Right lobe of liver (tissue), 6 donors: Measurements from ENCODE around the gene HDGFL2. TPM values are rescaled to one million over a fixed set of nuclear protein-coding genes. Genes with fewer than 3 reads are reported as not detected.
A peak's percentile ranks its signal among the peaks of the same experiment; 100 is the strongest.

Experiments
- ATAC-seq, 4 donors: fragments of 200-7000 bp; cut with Tn5 transposase; one replicate each; pipeline ENCODE4 v1.9.1; 2020; ENCODE audit warnings: mild to moderate bottlenecking in 4 of 4, moderate library complexity in 4 of 4
- DNase-seq, 3 donors: peaks; one replicate each; pipeline ENCODE4 v3.0.0-alpha.2; 2020
- H3K27ac ChIP-seq, 3 donors: fragments of 200-600 bp; one replicate each; pipeline ENCODE4 v1.8.0; 2022
- H3K27me3 ChIP-seq, 2 donors: fragments of 200-600 bp; one replicate each; pipeline ENCODE4 v1.8.0; 2022
- H3K36me3 ChIP-seq, 4 donors: fragments of 200-600 bp; sonication (generic) in 1 of 4; one replicate each; pipeline versions ENCODE4 v1.5.1 to v1.8.0; 2017 to 2022; ENCODE audit warnings: control low read depth in 1 of 4
- H3K4me1 ChIP-seq, 4 donors: fragments of 200-600 bp; sonication (generic) in 1 of 4; one replicate each; pipeline versions ENCODE4 v1.5.1 to v1.8.0; 2017 to 2022; ENCODE audit warnings: control low read depth in 1 of 4
- H3K4me3 ChIP-seq, 3 donors: fragments of 200-600 bp; one replicate each; pipeline ENCODE4 v1.8.0; 2022
- H3K9me3 ChIP-seq, 4 donors: fragments of 200-600 bp; sonication (generic) in 1 of 4; one replicate each; pipeline versions ENCODE4 v1.5.1 to v1.8.0; 2017 to 2022; ENCODE audit warnings: control low read depth in 1 of 4
- POLR2A ChIP-seq: fragments of 450-650 bp; IDR thresholded peaks from one replicate; pipeline ENCODE4 v1.6.1; 2017; ENCODE audit warnings: antibody characterized with exemption, mild to moderate bottlenecking
- WGBS: methylation state at CpG from one replicate; pipeline ENCODE4 v1.1.6; 2018; ENCODE audit warnings: low coverage, low lambda C conversion rate; ENCODE audit not compliant: insufficient coverage; ENCODE audit errors: missing lambda C conversion rate; 5-methylcytosine and 5-hydroxymethylcytosine counted together
- intact Hi-C, 2 donors: fragments of 100-400 bp; cut with DNase I; formaldehyde crosslinking; loops; one replicate each; pipeline versions ENCODE4 v1.11.2 to v1.14.1; 2022
- total RNA-seq, 6 experiments: library from RNA; depleted of rRNA in 2 of 6; stranded (reverse); fragments of >200 nt in 2 of 6; fragmentation: NEBNext Ultra II Directional in 3 of 6; extraction: Animal tissue kit (Norgen Biotek cat#: 25700) in 3 of 6; gene quantifications; one replicate each; pipeline versions ENCODE4 v1.1.0 to v1.2.4, GENCODE V29; 2016 to 2023
- TF ChIP-seq, protein P1 (sequence below), 4 donors: fragments of 200-600 bp in 3 of 4; fragments of 450-650 bp in 1 of 4; IDR thresholded peaks; one replicate each; pipeline versions ENCODE4 v1.5.1 to v1.8.0; 2016 to 2022; ENCODE audit warnings: antibody characterized with exemption in 4 of 4, mild to moderate bottlenecking in 2 of 4
- donor health status: DM: no; HTN: yes; CAD: no.
- donor health status: DM: no; HTN: no; CAD: no.
- donor health status: DM: no; HTN: no; CAD: no.
- donor health status: DM: no; HTN: yes; CAD: no.
- donor health status: DM: no; HTN: yes; CAD: no.

The HDGFL2 gene
- total RNA-seq, 6 experiments from 2014 or later, result 8.4 to 16.3 (median 14.0) TPM

DNA sequence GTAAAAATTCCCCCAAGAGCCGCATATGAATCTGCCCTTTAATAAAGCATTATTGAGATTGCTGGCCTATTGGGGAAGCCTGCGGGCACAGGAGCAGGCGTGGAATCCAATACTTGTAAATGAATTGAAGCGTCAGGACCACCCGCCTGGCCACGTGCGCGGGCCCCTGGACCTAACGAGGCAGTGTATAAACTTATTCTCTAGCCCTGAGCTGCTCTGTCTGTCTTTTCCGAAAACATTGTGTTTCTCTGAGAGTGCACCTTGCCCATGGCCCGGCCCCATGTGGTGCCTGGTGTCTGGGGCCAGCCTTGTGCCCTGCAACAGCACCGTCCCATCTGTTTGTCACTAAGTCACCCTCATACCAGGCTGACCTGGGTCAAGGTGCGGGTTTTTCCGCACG lies 28.9 kb upstream of the HDGFL2 start:
- Histone ChIP-seq H3K4me3 (no peak overlapping the region), H3K4me1 (peaks cover 0 to under 1% (median 0%) of the 10 kb centered on the region in 4 donors), H3K36me3 (peaks cover 9 to 37% (median 26%) of the 10 kb centered on the region in 4 donors), H3K9me3 (no peaks in the 10 kb centered on the region), H3K27ac (no peak overlapping the region), H3K27me3 (no peaks in the 10 kb centered on the region)
- intact Hi-C loops, result no loop called here
- ATAC-seq, result no peak
- TF ChIP-seq POLR2A, result no peak
- TF ChIP-seq, protein P1, sequence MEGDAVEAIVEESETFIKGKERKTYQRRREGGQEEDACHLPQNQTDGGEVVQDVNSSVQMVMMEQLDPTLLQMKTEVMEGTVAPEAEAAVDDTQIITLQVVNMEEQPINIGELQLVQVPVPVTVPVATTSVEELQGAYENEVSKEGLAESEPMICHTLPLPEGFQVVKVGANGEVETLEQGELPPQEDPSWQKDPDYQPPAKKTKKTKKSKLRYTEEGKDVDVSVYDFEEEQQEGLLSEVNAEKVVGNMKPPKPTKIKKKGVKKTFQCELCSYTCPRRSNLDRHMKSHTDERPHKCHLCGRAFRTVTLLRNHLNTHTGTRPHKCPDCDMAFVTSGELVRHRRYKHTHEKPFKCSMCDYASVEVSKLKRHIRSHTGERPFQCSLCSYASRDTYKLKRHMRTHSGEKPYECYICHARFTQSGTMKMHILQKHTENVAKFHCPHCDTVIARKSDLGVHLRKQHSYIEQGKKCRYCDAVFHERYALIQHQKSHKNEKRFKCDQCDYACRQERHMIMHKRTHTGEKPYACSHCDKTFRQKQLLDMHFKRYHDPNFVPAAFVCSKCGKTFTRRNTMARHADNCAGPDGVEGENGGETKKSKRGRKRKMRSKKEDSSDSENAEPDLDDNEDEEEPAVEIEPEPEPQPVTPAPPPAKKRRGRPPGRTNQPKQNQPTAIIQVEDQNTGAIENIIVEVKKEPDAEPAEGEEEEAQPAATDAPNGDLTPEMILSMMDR (IDR thresholded peaks at IDR 0.05), result no peak
- 88% methylated on average over 9 of the region's 15 CpGs for WGBS
- DNase-seq, result no peak

DNA sequence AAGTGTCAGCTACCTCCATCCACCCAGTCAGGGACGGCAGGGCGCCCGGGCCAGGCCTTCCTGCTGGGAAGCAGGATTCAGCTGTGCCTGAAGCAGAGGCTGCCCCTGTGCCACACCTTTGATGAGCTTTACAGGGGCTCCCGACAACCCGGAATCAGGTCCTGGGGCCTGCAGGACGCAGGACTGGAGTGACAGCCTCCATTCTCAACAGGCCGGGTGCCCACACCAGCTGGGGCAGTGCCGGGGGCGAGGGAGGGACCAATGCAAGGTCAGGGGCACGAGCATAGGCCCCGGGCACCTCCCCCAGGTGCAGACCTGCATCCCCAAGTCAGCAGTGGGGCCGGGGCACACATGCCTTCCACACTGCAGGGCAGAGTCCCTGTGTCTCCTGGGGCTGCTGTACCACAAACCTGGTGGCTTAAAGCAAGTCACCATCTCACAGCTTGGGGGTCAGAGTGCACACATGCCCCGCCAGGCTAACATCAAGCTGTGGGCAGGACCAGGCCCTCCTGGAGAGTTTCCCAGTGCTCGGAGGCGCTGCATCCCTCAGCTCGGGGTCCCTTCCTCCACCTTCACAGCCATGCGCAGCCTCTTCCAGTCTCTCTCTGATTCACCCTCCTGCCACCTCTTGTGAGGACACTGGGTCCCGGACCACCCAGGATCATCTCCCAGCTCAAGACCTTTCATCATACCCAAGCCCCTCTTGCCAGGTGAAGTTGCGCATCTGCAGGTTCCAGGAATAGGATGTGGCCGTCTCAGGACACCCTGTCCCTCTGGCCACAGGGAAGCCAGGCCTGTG lies 27.9 kb upstream of the HDGFL2 start:
- H3K4me3 ChIP-seq, result no peak overlapping the region
- H3K36me3 ChIP-seq, result peaks cover 9 to 37% (median 27%) of the 10 kb centered on the region in 4 donors
- no peaks in the 10 kb centered on the region for H3K9me3 ChIP-seq
- intact Hi-C loops, result no loop called here
- H3K27ac ChIP-seq, result no peak overlapping the region
- ATAC-seq (no peak), DNase-seq (no peak)
- no peaks in the 10 kb centered on the region for H3K27me3 ChIP-seq
- TF ChIP-seq, protein P1 (IDR thresholded peaks at IDR 0.05), result no peak
- TF ChIP-seq POLR2A, result no peak
- H3K4me1 ChIP-seq, result peaks cover 0 to 11% (median 4%) of the 10 kb centered on the region in 4 donors
- 90% methylated on average over 2 of the region's 20 CpGs for WGBS

DNA sequence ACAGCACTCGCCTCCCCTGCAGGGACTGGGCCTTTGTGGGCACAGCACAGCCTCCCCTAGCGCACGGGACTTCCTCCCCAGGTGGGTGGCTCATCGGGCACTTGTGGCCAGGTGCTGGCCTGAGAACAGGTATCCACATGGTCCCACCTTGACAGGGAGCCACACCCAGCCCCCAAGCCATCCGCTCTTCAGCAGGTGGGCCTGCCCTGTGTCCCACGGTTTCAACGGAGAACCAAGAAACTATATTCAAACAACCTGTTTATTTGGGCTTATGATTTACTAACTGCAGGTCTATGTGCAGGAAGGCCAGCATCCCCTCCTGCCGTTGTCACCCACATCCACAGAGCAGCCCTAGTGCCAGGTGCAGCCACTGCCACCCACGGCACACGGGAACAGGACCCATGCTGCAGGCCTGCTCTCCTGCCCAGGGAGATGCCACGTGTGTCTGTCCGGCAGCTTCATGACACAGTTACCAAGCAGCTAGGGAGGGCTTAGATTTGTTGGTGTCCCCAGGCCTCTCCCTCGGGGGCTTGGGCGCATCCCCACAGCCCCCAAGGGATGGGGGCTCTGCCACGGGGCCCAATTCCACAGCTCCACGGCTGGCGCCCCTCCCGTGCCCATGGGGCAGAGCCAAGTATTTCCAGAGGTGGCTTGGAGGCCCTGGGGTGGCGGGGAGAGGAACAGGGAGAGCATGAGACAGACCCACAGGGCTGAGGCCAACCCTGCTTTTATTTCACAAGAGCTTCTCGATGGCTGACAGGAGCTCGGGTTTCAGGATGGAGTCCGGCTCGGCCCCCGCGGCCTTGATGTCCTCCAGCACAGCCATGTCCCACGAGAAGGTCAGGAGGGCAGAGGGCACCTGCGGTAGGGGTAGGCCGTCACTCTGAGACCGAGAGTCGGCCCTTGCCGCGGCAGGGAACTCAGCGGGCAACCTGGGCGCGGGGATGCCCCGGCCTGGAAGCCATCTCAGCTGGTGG lies 27.0 kb upstream of the HDGFL2 start:
- intact Hi-C loops, result no loop called here
- peaks cover 0 to 18% (median 8%) of the 10 kb centered on the region in 4 donors for H3K4me1 ChIP-seq
- peaks cover 9 to 37% (median 27%) of the 10 kb centered on the region in 4 donors for H3K36me3 ChIP-seq
- no peak for ATAC-seq
- DNase-seq, result no peak
- no peaks in the 10 kb centered on the region for H3K27me3 ChIP-seq
- no peak overlapping the region for H3K27ac ChIP-seq
- H3K4me3 ChIP-seq, result no peak overlapping the region
- WGBS, result 75% methylated on average over 11 of the region's 36 CpGs
- no peak for TF ChIP-seq POLR2A
- TF ChIP-seq, protein P1 (IDR thresholded peaks at IDR 0.05), result no peak
- no peaks in the 10 kb centered on the region for H3K9me3 ChIP-seq

DNA sequence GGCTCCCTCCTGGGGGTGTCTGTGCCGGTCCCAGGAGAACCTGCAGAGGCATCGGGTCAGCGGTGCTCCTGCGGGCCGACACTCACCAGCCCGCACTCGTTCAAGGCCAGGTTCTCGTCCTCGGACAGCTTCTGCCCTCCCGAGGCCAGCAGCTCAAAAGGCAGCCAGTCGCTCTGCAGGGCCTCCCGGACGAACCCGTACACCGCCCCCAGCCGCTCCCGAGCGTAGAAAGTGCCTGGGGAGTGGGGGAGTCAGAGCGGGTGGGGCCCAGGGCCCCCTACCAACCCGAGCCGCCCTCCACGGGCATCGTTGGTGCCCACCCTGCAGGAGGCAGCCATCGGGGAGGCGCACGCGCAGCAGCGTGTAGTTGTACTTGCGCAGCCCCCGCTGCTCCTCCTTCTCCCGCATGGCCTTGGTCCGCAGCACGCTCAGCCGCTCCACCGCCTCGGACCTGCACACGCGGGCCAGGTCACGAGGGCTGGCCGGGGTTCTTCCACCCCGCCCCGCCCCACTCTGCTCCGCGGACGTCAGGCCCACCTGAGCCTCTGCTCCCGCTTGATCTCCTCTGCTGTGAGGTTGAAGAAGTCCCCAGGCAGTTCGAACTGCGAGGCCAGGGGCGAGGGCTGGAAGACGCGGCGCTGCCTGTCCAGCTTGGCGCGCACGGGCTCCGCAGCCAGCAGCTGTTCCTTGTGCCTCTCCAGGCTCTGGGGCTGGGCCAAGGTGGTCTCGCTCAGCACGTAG lies 26.0 kb upstream of the HDGFL2 start:
- H3K27me3 ChIP-seq, result no peaks in the 10 kb centered on the region
- H3K36me3 ChIP-seq, result peaks cover 9 to 41% (median 31%) of the 10 kb centered on the region in 4 donors
- no peak overlapping the region for H3K27ac ChIP-seq
- ATAC-seq (no peak), DNase-seq (peak in 1 of 3 donors; percentile 21)
- H3K4me1 ChIP-seq, result peaks cover 0 to 18% (median 8%) of the 10 kb centered on the region in 4 donors
- H3K4me3 ChIP-seq, result no peak overlapping the region
- no CpG with 5 or more reads among the region's 58 CpGs for WGBS
- intact Hi-C loops, result no loop called here
- H3K9me3 ChIP-seq, result no peaks in the 10 kb centered on the region
- no peak for TF ChIP-seq POLR2A
- TF ChIP-seq, protein P1 (IDR thresholded peaks at IDR 0.05), result no peak
